GM19452 (cell line): ENCODE results near the gene TSPAN31.

Source experiments
- ATAC-seq: cut with Tn5 transposase; IDR thresholded peaks from one replicate; pipeline ENCODE4 v1.9.1; 2021; ENCODE audit not compliant: unreplicated experiment

The TSPAN31 gene

GRCh38 chr12:57782243-57782607 is 37.4 kb downstream of the TSPAN31 start:
- ATAC-seq, result no peak

- peak; percentile 82 for ATAC-seq
These were observed 38.0 kb downstream of the TSPAN31 start, which contains the start of gene TSFM for GRCh38 chr12:57782608-57783465. TSS of gene TSFM (plus strand) at chr12:57782787. CDS start at chr12:57782802, 15 bp downstream.

GRCh38 chr12:57783466-57783801 is 38.6 kb downstream of the TSPAN31 start:
- ATAC-seq, result no peak

- ATAC-seq, result no peak
These were observed 39.0 kb downstream of the TSPAN31 start for GRCh38 chr12:57783861-57784260.

- no peak for ATAC-seq
These were observed 49.1 kb downstream of the TSPAN31 start for GRCh38 chr12:57793920-57794319.

- no peak for ATAC-seq
These were observed 50.5 kb downstream of the TSPAN31 start for GRCh38 chr12:57795354-57795753.

GRCh38 chr12:57796996-57797395 is 52.2 kb downstream of the TSPAN31 start:
- no peak for ATAC-seq

GRCh38 chr12:57797933-57798332 is 53.1 kb downstream of the TSPAN31 start:
- ATAC-seq, result no peak
